HCT116 (cell line): Measurements from ENCODE around the gene IGF2BP3. TPM values are rescaled to one million over a fixed set of nuclear protein-coding genes. Genes with fewer than 3 reads are reported as not detected.

Experiments used
- ATAC-seq: fragments of 200-7000 bp; cut with Tn5 transposase; 2 replicates; pipeline ENCODE4 v1.9.1; 2020; ENCODE audit warnings: mild to moderate bottlenecking, moderate library complexity
- BruUV-seq: library from RNA; stranded (reverse); fragments of 400-500 nt; replicated peaks from 2 replicates; lab custom pipeline; 2021; lab: Mats Ljungman, UMichigan
- CTCF ChIA-PET: fragments of 300-600 bp; sonication (Branson Sonifier 250); formaldehyde crosslinking; loops from one replicate; lab custom pipeline; 2021; ENCODE audit warnings: antibody characterized with exemption; lab: Charles Lee
- POLR2A ChIA-PET: fragments of 300-600, 350-600 bp; sonication (Branson Sonifier 250); formaldehyde crosslinking; loops from one replicate; lab custom pipeline; 2021; ENCODE audit warnings: antibody characterized with exemption; lab: Charles Lee
- RAD21 ChIA-PET, 2 experiments: fragments of 300-600 bp; sonication (Branson Sonifier 250); formaldehyde crosslinking; loops; one replicate each; lab custom pipeline; 2023; ENCODE audit warnings: low total read pairs in 2 of 2; ENCODE audit not compliant: uncharacterized antibody in 2 of 2, unreplicated experiment in 2 of 2, low non-redundant PET in 1 of 2; lab: Charles Lee
- DNase-seq: peaks from one replicate; pipeline ENCODE4 v3.0.0-alpha.2; 2010; ENCODE audit warnings: low read depth, low spot score
- H2AFZ ChIP-seq: fragments of 200-600 bp; shearing (Covaris generic), sonication (generic); 2 replicates; pipeline ENCODE4 v1.6.1; 2017; ENCODE audit warnings: low read depth, mixed run types, mixed read lengths, antibody characterized with exemption, low read length; ENCODE audit not compliant: poor library complexity, severe bottlenecking
- H3K27ac ChIP-seq: 2 replicates; pipeline ENCODE4 v1.5.1; 2012; ENCODE audit warnings: low read depth, low read length
- H3K27me3 ChIP-seq: fragments of 200-600 bp; sonication (generic); 2 replicates; pipeline ENCODE4 v1.6.1; 2016; ENCODE audit warnings: mixed run types, low read length, mixed read lengths; ENCODE audit not compliant: insufficient read depth
- H3K36me3 ChIP-seq, 2 experiments: fragments of 200-500 bp in 1 of 2; fragments of 200-600 bp in 1 of 2; sonication (Bioruptor generic) in 1 of 2; sonication (generic) in 1 of 2; 2 replicates each; pipeline versions ENCODE4 v1.5.1 to v1.6.1; 2014 to 2016; ENCODE audit warnings: low read length in 2 of 2, inconsistent platforms in 1 of 2, mixed read lengths in 1 of 2, mixed run types in 1 of 2; ENCODE audit not compliant: insufficient read depth in 2 of 2, control insufficient read depth in 1 of 2
- H3K4me1 ChIP-seq, 2 experiments: fragments of 200-600 bp in 1 of 2; sonication (generic) in 1 of 2; 2 replicates each; pipeline versions ENCODE4 v1.5.1 to v1.6.1; 2012 to 2017; ENCODE audit warnings: low read length in 2 of 2, inconsistent platforms in 1 of 2, mild to moderate bottlenecking in 1 of 2, mixed read lengths in 1 of 2, mixed run types in 1 of 2, moderate library complexity in 1 of 2; ENCODE audit not compliant: insufficient read depth in 2 of 2, control insufficient read depth in 1 of 2
- H3K4me2 ChIP-seq: fragments of 200-600 bp; sonication (generic); 2 replicates; pipeline ENCODE4 v1.6.1; 2017; ENCODE audit warnings: mixed run types, low read length, mixed read lengths
- H3K4me3 ChIP-seq, 2 experiments: fragments of 200-600 bp in 1 of 2; sonication (generic) in 1 of 2; replicated peaks in 1 of 2; 2 replicates each; pipeline ENCODE4 v1.5.1; 2011 to 2016; ENCODE audit warnings: low read length in 2 of 2, control low read depth in 1 of 2, low read depth in 1 of 2, mild to moderate bottlenecking in 1 of 2, mixed read lengths in 1 of 2, mixed run types in 1 of 2
- H3K79me2 ChIP-seq: fragments of 200-600 bp; sonication (generic); 2 replicates; pipeline ENCODE4 v1.6.1; 2017; ENCODE audit warnings: mild to moderate bottlenecking, mixed run types, low read length, moderate library complexity, mixed read lengths; ENCODE audit not compliant: insufficient read depth
- H3K9ac ChIP-seq: fragments of 200-600 bp; sonication (generic); 2 replicates; pipeline ENCODE4 v1.6.1; 2016; ENCODE audit warnings: low read length, mixed read lengths
- H3K9me2 ChIP-seq: fragments of 200-600 bp; sonication (generic), shearing (Covaris generic); 2 replicates; pipeline ENCODE4 v1.6.1; 2017; ENCODE audit warnings: mixed run types, mild to moderate bottlenecking, moderate library complexity; ENCODE audit not compliant: insufficient read depth
- H3K9me3 ChIP-seq, 2 experiments: fragments of 200-500 bp in 1 of 2; fragments of 200-600 bp in 1 of 2; sonication (Bioruptor generic) in 1 of 2; sonication (generic) in 1 of 2; 2 replicates each; pipeline ENCODE4 v1.6.1; 2014 to 2017; ENCODE audit warnings: low read length in 2 of 2, mixed read lengths in 2 of 2, inconsistent platforms in 1 of 2, low read depth in 1 of 2, mild to moderate bottlenecking in 1 of 2, mixed run types in 1 of 2, moderate library complexity in 1 of 2; ENCODE audit not compliant: control insufficient read depth in 1 of 2, insufficient read depth in 1 of 2
- H4K20me1 ChIP-seq: fragments of 200-600 bp; sonication (generic), shearing (Covaris generic); 2 replicates; pipeline ENCODE4 v1.6.1; 2017; ENCODE audit warnings: mixed run types, mild to moderate bottlenecking, moderate library complexity; ENCODE audit not compliant: insufficient read depth
- ATF3 ChIP-seq: IDR thresholded peaks from 2 replicates; pipeline ENCODE4 v1.6.1; 2012
- CBX3 ChIP-seq: IDR thresholded peaks from 2 replicates; pipeline ENCODE4 v1.6.1; 2012; ENCODE audit warnings: low read depth
- CEBPB ChIP-seq: IDR thresholded peaks from 2 replicates; pipeline ENCODE4 v1.6.1; 2012; ENCODE audit warnings: low read depth
- CTCF ChIP-seq, 3 experiments: fragments of 200-600 bp in 1 of 3; sonication (generic) in 1 of 3; IDR thresholded peaks in 2 of 3; conservative IDR thresholded peaks in 1 of 3; 2 replicates each; pipeline ENCODE4 v1.5.1; 2012 to 2017; ENCODE audit warnings: low read depth in 2 of 3, low read length in 2 of 3, antibody characterized with exemption in 1 of 3, borderline replicate concordance in 1 of 3, control low read depth in 1 of 3, mild to moderate bottlenecking in 1 of 3, mixed read lengths in 1 of 3, mixed run types in 1 of 3, moderate library complexity in 1 of 3; ENCODE audit not compliant: insufficient read depth in 1 of 3
- EGR1 ChIP-seq: IDR thresholded peaks from 2 replicates; pipeline ENCODE4 v1.6.1; 2012; ENCODE audit warnings: low read depth
- ELF1 ChIP-seq: IDR thresholded peaks from 2 replicates; pipeline ENCODE4 v1.6.1; 2012; ENCODE audit warnings: low read depth, borderline replicate concordance
- EZH2 ChIP-seq: fragments of 200-600 bp; sonication (generic); IDR thresholded peaks from 2 replicates; pipeline ENCODE4 v1.6.1; 2017; ENCODE audit warnings: antibody characterized with exemption, mixed run types
- EZH2phosphoT487 ChIP-seq: fragments of 200-600 bp; IDR thresholded peaks from 2 replicates; pipeline ENCODE4 v1.6.1; 2018; ENCODE audit warnings: antibody characterized with exemption, borderline replicate concordance
- FOSL1 ChIP-seq: IDR thresholded peaks from 2 replicates; pipeline ENCODE4 v1.6.1; 2012; ENCODE audit warnings: low read depth
- JUND ChIP-seq: IDR thresholded peaks from 2 replicates; pipeline ENCODE4 v1.6.1; 2012
- MAX ChIP-seq: IDR thresholded peaks from 2 replicates; pipeline ENCODE4 v1.6.1; 2012
- POLR2A ChIP-seq: IDR thresholded peaks from 2 replicates; pipeline ENCODE4 v1.7.0; 2011; ENCODE audit warnings: borderline replicate concordance; ENCODE audit not compliant: insufficient read depth, insufficient read length; ENCODE audit errors: extremely low read depth
- POLR2AphosphoS5 ChIP-seq: IDR thresholded peaks from 2 replicates; pipeline ENCODE4 v1.6.1; 2011; ENCODE audit warnings: mild to moderate bottlenecking, low read depth, low read length, moderate library complexity
- RAD21 ChIP-seq: IDR thresholded peaks from 2 replicates; pipeline ENCODE4 v1.6.1; 2012; ENCODE audit warnings: low read depth, mild to moderate bottlenecking
- REST ChIP-seq: IDR thresholded peaks from 2 replicates; pipeline ENCODE4 v1.6.1; 2012; ENCODE audit warnings: low read depth
- SIN3A ChIP-seq: IDR thresholded peaks from 2 replicates; pipeline ENCODE4 v1.6.1; 2012; ENCODE audit warnings: low read depth
- SP1 ChIP-seq: IDR thresholded peaks from 2 replicates; pipeline ENCODE4 v1.6.1; 2012; ENCODE audit warnings: low read depth
- SRF ChIP-seq: IDR thresholded peaks from 2 replicates; pipeline ENCODE4 v1.6.1; 2012; ENCODE audit warnings: low read depth
- TCF7L2 ChIP-seq: IDR thresholded peaks from 2 replicates; pipeline ENCODE4 v1.7.0; 2011; ENCODE audit warnings: borderline replicate concordance, inconsistent platforms; ENCODE audit not compliant: insufficient read depth, insufficient read length; ENCODE audit errors: extremely low read depth
- YY1 ChIP-seq: IDR thresholded peaks from 2 replicates; pipeline ENCODE4 v1.6.1; 2011; ENCODE audit warnings: low read length, low read depth, moderate library complexity, mild to moderate bottlenecking; ENCODE audit not compliant: insufficient replicate concordance; ENCODE audit errors: extremely low read depth
- ZFX ChIP-seq: fragments of 450-650 bp; IDR thresholded peaks from 2 replicates; pipeline ENCODE4 v1.6.1; 2017
- ZNF274 ChIP-seq: fragments of 200-500 bp; sonication (Bioruptor generic); IDR thresholded peaks from 2 replicates; pipeline ENCODE4 v1.6.1; 2014; ENCODE audit warnings: mild to moderate bottlenecking, low read depth, low read length, inconsistent platforms
- intact Hi-C: fragments of 100-400 bp; cut with micrococcal nuclease; formaldehyde crosslinking; loops from 2 replicates; pipeline ENCODE4 v1.10.0; 2022
- total RNA-seq: library from RNA; stranded (reverse); gene quantifications from one replicate; pipeline ENCODE4 v1.2.1, GENCODE V29; 2021; ENCODE audit not compliant: unreplicated experiment

IGF2BP3 gene
- total RNA-seq, 1 experiment from 2014 or later: 79.1 TPM

- peak; percentile 76 for ATAC-seq
- peak overlapping the region; percentile 49 for H3K4me2 ChIP-seq
- ChIA-PET RAD21 (interaction anchor here in 1 of 2 experiments (1.1 kb wide), 1 partner anchor 116 kb away, joined by 3 read pairs; no protein-coding TSS in a partner anchor), POLR2A (interaction anchor here (1.0 kb wide), 2 partner anchors 8 to 10 kb away, joined by 4 read pairs; no protein-coding TSS in a partner anchor), CTCF (interaction anchor here (0.6 to 1.9 kb wide), 15 partner anchors 8 to 189 kb away, joined by 3 to 13 read pairs (median 4); no protein-coding TSS in a partner anchor)
- BruUV-seq: no TSS peak
- peaks cover 68 to 72% of the 10 kb centered on the region in 2 experiments for H3K4me1 ChIP-seq
- peak; percentile 43 for DNase-seq
- H3K79me2 ChIP-seq: peaks cover 41% of the 10 kb centered on the region
- H3K9ac ChIP-seq: no peak overlapping the region; the same call in 1 of the 2 replicates
- no peaks in the 10 kb centered on the region for H3K9me2 ChIP-seq
- H3K9me3 ChIP-seq: no peaks in the 10 kb centered on the region
- H3K27me3 ChIP-seq: no peaks in the 10 kb centered on the region
- no peaks in the 10 kb centered on the region for H3K36me3 ChIP-seq
- no peak overlapping the region for H3K4me3 ChIP-seq
- H3K27ac ChIP-seq: peak overlapping the region; percentile 64
- no peak overlapping the region for H2AFZ ChIP-seq
- intact Hi-C loops: loop anchor here (2.0 to 5.0 kb wide), 3 partner anchors 85 to 190 kb away; no protein-coding TSS in a partner anchor
- no peaks in the 10 kb centered on the region for H4K20me1 ChIP-seq
- TF ChIP-seq EZH2phosphoT487 (no peak), RAD21 (peak; percentile 78), POLR2AphosphoS5 (no peak), FOSL1 (no peak), ATF3 (no peak), CTCF (IDR thresholded peaks at IDR 0.05 in 2 of 3, conservative IDR thresholded peaks at IDR 0.05 in 1 of 3; ENCODE audit: borderline replicate concordance in 1 of 3, insufficient read depth in 1 of 3, low read depth in 2 of 3, low read length in 2 of 3) (peak in 2 of 3 experiments; percentile 58 to 61; a peak in 3 of 6 replicates), ZFX (no peak), SP1 (no peak), JUND (no peak), MAX (no peak), CBX3 (no peak), EGR1 (no peak), ELF1 (no peak), ZNF274 (no peak), TCF7L2 (no peak), REST (no peak), CEBPB (peak; percentile 15; the same call in 1 of the 2 replicates), SIN3A (no peak), EZH2 (no peak), POLR2A (no peak), YY1 (no peak), SRF (no peak)
Measured at GRCh38 chr7:23357190-23358093, 112.8 kb downstream of the IGF2BP3 start.
